Kidney tubule cell (primary cell): Measurements from ENCODE around the gene ATP9B.

Experiments used
- DNase-seq: peaks from one replicate; pipeline ENCODE4 v3.0.0-alpha.2; 2018; ENCODE audit warnings: low spot score

ATP9B gene

DNA sequence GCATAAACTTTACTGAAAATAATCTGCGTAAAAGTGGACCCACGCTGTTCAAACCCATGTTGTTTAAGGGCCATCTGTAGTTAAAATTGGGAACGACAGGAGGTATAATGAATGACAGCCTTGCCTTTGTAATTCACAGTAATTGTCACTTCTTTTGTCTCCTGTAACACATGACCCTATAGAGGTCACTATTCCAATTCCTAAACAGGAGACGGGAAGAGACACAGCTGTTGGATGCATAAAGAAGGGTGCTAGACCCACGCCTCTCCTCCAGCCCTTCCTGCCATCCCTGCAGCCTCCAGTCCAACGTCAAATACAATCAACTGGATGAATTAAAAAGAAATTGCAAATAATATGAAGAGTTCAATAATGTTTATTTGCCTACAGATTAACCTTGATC, 263.5 kb downstream of the ATP9B start:
- no peak for DNase-seq

DNA sequence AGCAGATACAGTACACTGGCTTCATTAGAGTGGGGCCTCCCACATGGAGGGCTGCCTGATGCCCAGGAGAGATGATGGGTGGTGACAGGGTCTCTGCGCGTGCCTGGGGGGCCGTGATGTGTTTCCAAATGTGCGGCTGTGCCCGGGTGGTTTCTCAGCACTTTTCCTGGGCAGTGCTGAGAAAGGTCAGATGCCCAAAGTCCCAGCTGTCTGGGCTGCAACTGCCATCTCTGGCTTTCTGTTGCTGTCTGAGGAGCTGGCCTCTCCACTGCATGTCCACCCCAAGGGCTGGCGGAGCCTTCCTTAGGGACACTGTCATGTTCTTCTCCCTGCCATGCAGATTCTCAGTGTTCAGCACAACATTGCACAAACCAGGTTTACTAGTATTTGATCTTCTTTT, 263.9 kb downstream of the ATP9B start:
- no peak for DNase-seq

DNA sequence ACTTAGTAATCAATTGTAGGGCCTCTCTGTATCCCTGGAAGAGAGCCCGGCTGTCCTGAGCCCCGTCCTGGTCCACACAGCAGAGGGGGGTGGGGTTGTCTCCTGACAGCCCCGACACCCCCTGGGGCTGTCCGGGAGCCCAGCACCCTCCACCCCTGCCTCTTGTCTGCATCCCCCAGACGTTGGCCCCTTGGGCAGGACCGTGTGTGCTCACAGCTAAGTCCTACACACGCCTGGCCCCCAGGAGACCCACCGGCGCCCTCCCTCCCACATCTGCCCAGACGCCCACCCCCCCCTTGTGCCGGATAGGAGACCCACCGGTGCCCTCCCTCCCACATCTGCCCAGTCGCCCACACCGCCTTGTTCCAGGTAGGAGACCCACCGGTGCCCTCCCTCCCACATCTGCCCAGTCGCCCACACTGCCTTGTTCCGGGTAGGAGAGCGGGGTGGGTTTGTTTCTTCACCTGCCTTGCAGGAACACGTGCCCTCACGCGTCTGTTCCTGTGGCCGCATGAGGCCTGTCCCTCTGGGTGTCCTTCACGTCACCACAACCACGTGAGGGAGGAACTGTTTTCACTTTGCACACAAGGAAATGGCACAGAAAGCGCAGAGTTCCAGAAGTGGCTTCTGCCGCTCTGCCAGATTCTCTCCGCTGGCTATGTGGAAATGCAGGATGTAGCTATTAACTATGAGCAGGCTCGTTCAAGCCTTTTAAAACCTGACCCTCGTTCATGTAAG, 265.5 kb downstream of the ATP9B start:
- no peak for DNase-seq

DNA sequence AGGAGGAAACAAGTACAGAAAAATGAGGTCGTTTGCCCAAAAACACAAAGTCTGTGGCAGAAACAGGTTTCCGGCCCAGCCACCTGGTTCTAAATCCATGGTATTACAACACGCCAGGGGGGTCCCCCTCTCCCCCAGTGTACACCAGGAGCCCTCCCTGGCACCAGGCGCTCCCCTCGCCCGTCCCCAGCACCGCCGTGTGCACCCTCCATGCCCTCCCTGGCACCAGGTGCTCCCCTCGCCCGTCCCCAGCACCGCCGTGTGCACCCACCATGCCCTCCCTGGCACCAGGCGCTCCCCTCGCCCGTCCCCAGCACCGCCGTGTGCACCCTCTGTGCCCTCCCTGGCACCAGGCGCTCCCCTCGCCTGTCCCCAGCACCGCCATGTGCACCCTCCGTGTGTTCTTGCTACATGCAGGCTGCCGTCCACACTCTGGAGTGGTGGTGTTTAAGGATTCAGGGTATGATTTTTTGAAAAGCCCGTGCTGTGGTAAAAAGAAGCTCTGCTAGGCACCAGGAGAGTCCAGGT, 266.7 kb downstream of the ATP9B start:
- DNase-seq, result no peak

DNA sequence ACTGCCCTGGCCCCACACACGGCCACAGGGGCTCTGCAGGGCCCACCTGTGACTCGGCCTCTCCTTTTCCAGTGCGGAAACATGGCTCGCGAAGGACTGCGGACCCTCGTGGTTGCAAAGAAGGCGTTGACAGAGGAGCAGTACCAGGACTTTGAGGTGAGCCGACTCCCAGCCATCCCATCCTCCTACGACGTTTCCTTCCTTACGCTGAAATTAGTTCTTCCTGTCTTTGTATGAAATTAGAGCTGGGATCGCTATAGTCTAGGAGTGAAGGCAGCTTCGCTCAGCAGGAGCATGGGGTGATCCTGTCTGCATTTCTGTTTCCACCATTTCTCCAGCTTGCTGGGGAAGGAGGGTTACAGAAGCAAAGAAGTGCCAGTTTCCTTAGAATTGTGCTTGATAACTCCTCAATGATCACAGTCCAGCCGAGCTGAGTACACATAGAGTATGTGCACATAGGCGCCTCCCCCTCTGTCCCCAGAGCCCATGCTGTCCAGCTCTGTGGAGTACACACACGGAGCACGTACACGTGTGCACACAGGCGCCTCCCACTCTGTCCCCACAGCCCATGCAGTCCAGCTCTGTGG, 267.5 kb downstream of the ATP9B start:
- DNase-seq, result no peak

DNA sequence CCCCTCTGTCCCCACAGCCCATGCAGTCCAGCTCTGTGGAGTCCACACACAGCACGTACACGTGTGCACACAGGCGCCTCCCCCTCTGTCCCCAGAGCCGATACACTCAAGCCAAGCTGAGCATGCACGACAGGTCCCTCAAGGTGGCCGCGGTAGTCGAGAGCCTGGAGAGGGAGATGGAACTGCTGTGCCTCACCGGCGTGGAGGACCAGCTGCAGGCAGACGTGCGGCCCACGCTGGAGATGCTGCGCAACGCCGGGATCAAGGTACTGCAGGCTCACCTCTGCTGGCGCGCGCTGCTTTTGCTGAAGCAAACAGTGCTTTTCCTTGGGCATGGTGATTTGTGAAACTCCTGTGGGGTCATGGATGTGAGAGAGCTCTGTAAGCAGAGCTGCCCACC, 268.0 kb downstream of the ATP9B start:
- DNase-seq, result no peak

DNA sequence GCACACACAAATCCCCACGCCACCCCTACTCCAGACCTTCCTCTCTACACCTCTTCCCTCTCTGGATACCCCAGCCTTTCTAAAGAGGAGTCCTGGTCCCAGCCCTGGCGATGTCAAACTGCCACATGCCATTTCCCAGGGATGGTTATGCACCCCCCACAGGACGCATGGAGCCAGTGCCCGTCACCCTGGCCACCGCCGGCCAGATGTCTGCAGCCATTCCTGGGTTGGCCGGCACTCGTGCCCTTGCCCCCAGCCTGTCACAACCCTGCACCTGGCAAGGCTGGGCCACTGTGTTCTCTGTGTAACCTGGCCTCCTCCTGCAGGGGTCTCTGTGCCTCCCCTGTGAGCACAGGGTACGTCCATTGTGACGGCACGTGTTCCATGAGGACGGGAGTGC, 268.4 kb downstream of the ATP9B start:
- DNase-seq, result no peak

DNA sequence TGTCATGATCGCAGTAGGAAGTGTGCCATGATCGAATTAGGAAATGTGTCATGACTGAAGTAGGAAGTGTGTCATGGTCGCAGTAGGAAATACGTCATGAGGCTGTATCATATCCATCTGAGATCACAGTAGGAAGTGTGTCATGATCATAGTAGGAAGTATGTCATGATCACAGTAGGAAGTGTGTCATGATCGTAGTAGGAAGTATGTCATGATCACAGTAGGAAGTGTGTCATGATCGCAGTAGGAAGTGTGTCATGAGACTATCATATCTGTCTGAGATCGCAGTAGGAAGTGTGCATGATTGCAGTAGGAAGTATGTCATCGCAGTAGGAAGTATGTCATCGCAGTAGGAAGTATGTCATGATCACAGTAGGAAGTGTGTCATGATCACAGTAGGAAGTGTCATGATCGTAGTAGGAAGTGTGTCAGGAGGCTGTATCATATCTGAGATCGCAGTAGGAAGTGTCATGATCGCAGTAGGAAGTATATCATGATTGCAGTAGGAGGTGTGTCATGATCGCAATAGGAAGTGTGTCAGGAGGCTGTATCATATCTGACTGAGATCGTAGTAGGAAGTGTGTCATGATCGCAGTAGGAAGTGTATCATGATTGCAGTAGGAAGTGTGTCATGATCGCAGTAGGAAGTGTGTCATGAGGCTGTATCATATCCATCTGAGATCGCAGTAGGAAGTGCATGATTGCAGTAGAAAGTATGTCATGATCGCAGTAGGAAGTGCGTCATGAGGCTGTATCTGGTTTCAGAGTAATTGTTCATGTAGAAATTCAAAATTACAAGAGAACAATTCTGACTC, 270.1 kb downstream of the ATP9B start:
- no peak for DNase-seq

DNA sequence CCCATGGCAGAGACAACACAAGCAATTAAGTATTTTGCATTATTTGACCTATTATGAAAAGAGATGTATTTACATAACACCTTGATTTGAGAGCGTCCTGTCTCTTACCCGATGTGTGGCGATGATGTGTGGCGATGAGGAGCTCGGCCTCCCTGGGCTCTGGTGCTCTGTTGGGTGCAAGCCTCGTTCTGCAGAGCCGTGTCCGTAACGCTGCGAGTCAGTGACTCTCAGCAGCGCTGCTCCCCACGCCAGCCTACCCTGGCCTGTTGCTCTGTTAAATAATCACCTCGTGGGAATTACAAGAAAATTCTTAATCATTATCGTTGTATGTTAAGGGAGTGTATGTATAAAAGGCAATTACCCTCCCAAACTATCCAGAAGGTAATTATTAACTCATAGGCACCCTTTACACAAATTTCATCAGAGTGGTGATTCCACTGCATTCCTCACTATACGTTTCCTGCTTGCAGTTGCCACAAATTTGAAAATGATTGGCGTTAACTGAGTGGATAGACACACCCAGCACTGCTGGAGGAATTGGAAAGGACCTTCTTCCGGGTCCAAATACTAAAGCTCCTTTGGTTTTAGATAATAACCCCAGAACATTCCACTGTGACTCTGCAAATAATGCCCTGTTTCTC, 274.5 kb downstream of the ATP9B start:
- DNase-seq, result peak; percentile 63

DNA sequence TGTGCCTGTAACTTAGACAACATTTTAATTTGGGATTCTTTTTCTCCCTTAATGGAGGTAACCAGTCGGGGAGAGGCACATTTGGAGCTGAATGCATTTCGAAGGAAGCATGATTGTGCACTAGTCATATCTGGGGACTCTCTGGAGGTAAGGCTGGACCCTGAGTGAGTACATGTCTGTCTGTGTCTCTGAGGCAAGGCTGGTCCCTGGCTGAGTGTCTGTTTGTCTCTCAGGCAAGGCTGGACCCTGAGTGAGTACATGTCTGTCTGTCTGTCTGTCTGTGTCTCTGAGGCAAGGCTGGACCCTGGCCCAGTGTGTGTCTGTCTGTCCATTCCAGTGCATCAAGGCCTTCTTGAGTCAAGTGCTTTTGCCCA, 275.0 kb downstream of the ATP9B start:
- DNase-seq, result no peak

DNA sequence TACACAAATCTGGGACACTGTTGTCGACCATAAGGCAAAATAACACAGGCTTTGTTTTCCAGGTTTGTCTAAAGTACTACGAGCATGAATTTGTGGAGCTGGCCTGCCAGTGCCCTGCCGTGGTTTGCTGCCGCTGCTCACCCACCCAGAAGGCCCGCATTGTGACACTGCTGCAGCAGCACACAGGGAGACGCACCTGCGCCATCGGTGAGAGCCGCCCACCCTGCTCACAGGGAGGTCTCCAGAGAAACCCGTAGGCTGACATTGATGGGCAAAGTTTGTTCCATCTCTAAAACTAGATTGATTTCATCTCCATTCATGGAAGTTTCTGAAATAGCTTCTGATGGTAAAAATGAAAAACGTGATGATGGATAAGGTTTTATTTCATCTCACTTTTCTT, 276.2 kb downstream of the ATP9B start:
- DNase-seq, result no peak

DNA sequence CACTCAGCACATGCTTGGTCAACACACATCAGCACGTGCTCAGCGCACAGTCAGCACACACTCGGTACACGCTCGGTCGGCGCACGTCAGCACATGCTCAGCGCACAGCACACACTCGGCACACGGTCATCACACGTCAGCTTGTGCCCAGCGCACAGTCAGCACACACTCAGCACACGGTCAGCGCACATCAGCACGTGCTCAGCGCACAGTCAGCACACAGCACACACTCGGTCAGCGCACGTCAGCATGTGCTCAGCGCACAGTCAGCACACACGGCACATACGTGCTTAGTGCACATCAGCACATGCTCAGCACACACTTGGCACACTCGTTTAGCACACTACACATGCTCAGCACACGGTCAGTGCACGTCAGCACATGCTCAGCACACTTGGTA, 276.8 kb downstream of the ATP9B start:
- no peak for DNase-seq

DNA sequence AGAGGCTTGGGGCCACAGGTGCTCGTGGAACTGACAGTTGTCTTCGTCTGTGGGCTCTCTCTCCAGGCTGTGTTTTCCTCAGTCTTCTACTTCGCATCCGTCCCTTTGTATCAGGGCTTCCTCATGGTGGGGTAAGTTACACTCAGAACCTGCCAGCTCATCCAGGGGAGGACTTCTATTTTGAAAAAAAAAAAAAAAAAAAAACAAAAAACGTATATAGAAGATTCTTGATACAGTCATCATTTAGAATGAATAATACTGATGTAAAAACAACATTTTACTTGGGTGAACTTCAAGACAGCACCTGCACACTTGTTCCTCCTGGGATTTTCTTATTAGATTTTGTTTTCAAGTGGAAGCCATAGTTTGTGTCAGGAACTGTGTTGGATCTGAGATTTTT, 278.9 kb downstream of the ATP9B start:
- DNase-seq, result no peak

DNA sequence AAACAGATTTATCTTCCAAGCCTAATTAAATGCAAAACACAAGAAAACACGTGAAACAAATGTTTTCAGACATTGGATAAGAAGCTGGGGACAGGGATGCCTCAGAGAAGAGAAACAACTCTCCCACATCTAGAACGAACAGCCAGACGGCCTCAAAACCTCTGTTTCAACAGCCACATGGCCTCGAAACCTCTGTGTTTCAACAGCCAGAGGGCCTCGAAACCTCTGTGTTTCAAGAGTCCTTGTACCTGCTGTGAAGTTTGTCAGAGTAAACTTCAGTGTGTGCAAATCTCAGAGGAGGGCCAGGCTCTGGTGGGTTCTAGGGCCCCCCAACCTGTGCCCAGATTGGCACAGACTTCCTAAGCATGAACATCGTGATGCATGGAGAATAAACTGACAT, 283.2 kb downstream of the ATP9B start:
- no peak for DNase-seq

DNA sequence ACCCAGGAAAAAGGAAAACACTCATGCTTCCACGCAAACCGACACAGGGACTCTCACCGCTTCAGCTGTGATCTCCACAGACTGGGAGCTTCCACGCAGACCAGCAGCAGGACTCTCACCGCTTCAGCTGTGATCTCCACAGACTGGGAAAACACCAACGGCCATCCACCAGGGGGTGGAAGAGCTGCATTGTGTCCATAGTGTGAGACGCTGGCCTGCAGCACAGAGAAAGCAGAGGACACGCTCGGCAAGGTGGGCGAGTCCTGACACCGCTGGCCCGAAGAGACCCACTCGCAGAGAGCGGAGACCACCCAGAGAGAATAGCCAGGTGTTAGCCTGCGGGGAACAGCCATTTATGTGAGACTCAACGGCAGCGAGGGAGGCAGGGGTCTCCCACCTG, 284.1 kb downstream of the ATP9B start:
- DNase-seq, result no peak

DNA sequence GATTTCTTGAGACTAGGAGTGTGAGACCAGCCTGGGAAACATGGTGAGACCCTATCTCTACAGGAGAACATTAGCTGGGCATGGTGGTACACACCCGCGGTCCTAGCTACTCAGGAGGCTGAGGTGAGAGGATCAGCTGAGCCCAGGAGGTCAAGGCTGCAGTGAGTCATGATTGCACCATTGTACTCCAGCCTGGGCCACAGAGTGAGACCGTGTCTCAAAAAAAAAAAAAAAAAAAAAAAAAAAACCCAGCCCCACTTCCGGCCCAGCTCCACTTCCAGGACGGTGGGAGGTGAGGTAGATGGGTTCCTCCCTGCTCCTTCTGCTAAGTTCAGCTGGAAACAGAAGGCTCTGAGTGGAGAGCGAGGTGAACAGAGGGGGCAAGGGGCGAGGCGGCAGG, 285.2 kb downstream of the ATP9B start:
- DNase-seq, result no peak

DNA sequence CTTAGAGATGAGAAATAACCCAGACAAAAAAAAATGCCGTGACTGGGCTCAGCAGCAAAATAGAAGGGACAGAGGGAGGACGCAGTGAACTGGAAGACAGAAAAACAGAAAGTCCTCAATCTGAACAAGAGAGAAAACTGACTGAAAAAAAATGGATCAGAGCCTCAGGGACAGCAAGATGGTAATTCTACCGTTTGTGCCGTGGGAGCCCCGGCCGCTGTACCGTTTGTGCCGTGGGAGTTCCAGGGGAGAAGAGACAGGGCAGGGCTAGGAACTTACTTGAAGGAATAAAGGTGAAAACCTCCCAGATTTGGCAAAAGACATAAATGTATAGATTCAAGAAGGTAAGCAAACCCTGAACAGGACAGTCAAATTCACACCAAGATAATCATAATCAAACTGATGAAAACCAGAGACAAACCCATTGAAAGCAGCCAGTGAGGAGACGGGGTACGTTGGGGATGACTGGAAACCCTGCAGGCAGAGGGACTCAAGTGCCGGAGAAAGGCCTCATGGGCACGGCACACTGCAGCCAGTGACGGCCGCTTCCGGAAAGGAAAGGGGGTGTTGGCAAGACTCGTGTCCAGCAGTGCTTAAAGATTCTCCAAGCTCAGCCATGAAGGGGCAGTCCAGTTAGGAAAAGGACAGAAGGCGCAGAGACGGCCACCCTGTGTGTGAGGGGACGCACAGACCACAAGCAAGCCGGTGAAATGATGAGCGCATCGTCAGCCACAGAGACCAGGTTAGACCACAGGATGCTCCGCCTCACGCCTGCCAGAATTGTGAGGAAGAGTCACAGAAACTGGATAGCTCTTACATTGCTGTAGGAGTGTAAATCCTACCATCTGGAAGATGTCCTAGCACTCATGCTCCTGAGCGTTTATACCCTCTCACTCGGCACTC, 286.5 kb downstream of the ATP9B start:
- no peak for DNase-seq

DNA sequence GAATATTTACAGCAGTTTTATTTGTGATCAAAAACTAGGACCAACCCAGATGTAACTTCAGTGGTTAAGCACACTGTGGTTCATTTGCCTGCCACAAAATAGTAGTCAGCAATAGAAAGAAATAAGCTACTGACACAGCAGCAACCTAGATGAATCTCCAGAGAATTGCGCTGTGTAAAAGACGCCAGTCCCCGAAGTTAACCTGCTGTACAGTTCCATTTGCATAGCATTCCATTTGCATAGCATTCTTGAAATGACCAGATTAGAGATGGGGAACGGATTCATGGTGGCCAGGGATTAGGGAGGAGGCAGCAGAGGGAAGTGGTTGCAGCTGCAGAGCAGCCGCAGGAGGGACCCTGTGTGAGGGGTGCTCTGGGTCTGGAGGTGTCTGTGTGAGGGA, 287.2 kb downstream of the ATP9B start:
- no peak for DNase-seq

DNA sequence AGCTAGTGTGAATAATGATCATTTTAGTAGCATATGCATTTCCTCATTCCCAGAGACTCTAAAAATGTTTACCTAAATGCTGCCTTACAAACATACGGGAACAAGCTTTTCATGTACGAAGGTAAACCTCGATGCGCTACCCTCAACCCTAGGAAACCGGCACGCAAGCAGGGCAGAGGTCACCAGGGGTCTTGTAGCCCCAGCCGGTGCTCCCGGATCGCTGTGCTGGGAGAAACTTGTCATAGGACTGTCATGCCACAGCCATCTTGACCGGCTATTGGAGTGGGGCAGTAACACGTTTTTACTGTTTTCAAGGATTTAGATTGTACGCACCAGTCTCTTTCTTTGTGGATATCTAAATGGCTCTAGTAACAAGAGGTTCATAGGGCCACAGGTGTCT, 291.7 kb downstream of the ATP9B start:
- no peak for DNase-seq

DNA sequence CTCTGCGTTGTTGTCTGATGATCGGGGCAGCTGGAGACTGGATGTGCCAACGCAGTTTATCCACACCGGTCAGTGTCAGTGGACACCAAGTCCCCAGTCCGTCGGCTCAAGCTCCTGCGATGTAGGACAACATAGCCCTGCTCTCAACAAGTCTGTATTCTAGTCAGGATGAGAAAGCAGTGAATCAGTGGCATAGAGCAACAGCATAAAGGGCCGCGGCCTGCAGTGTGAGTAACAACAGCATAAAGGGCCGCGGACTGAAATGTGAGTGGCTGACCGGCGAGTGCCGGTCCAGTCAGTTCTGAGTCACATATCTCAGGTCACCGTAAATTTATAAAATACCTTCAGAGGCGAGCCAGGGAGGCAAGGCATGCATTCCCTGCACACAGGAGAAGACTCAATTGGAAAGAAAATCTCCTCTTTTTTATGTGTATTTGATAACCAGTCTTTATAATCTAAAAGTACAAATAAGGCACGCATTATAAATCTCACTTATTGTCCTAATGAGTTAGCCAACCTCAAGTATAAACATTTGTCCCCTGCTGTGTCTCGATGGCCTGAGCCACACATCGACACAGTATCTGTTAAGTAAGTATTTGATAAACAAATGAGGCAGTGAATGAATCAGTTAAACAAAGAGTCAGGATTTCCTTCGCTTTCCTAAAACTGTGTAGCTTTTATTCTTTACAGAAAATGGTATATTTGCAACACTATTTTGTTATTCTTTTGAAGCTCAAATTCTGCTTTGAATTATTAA, 292.8 kb downstream of the ATP9B start:
- peak; percentile 17 for DNase-seq

DNA sequence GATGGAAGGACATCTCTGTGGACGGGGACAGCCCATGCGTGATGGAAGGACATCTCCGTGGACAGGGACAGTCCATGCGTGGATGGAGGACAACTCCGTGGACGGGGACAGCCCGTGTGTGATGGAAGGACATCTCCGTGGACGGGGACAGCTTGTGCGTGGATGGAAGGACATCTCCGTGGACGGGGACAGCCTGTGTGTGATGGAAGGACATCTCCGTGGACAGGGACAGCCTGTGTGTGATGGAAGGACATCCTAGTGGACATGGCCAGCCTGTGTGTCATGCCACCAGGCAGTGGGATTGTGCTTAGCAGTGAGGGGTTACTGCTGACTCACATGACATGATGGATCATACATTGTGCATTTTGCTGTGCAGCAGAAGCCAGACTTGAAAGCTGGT, 296.5 kb downstream of the ATP9B start:
- DNase-seq, result no peak
